Measurements from ENCODE around the gene MOCOS.

- TF ChIP-seq RFX5 (IDR thresholded peaks at IDR 0.05; ENCODE audit: borderline replicate concordance, low read depth, low read length), result no peak
- no peak for TF ChIP-seq CTCF (IDR thresholded peaks at IDR 0.05; ENCODE audit: control extremely low read depth in 1 of 3, insufficient read depth in 1 of 3, low read depth in 1 of 3, low read length in 3 of 3)
- TF ChIP-seq SP2 (IDR thresholded peaks at IDR 0.05; ENCODE audit: low read length), result no peak
- TF ChIP-seq GABPA (IDR thresholded peaks at IDR 0.05; ENCODE audit: borderline replicate concordance, insufficient read depth, low read length), result no peak
- no peak for TF ChIP-seq CHD2 (IDR thresholded peaks at IDR 0.05; ENCODE audit: low read length)
- no peak for TF ChIP-seq POLR2A (IDR thresholded peaks at IDR 0.05; ENCODE audit: control extremely low read depth in 1 of 2, low read depth in 2 of 2, low read length in 2 of 2)
- no peak for TF ChIP-seq ZNF274 (IDR thresholded peaks at IDR 0.05; ENCODE audit: borderline replicate concordance, extremely low read depth, low read length)
- no peak for TF ChIP-seq EZH2 (IDR thresholded peaks at IDR 0.05; ENCODE audit: low read depth, low read length, severe bottlenecking)
- TF ChIP-seq GTF2F1 (IDR thresholded peaks at IDR 0.05; ENCODE audit: borderline replicate concordance, low read depth, low read length), result no peak
- TF ChIP-seq ATF2 (IDR thresholded peaks at IDR 0.05; ENCODE audit: low read length), result no peak
- no peak for TF ChIP-seq POLR2AphosphoS5 (IDR thresholded peaks at IDR 0.05; ENCODE audit: low read depth, low read length)
- TF ChIP-seq KDM1A (IDR thresholded peaks at IDR 0.05; ENCODE audit: borderline replicate concordance, low read length), result no peak
- no peak for TF ChIP-seq KDM5A (IDR thresholded peaks at IDR 0.05; ENCODE audit: low read length)
- no peak for TF ChIP-seq RXRA (IDR thresholded peaks at IDR 0.05; ENCODE audit: insufficient read depth, low read depth, low read length)
Measured at GRCh38 chr18:36302676-36303075, 115.4 kb downstream of the MOCOS start.

Data from H1 (cell line).